Measurements from ENCODE around the gene SNCG.
"Not testable (repeated sequence)": the region's sequence is repeated elsewhere in the genome, so short reads cannot be mapped to it uniquely, and the experiment has no call there.

Gene SNCG

GRCh38 chr10:86958116-86958900 is at the start of gene SNCG:
Gene SNCG, plus strand, starts transcription at chr10:86958599. Its CDS starts 99 bp downstream, at chr10:86958698.
- no peak for DNase-seq (ENCODE audit: low spot score)

- DNase-seq (ENCODE audit: low spot score) = no peak
Observed at GRCh38 chr10:86914734-86915133, 43.7 kb upstream of the SNCG start.

DNA sequence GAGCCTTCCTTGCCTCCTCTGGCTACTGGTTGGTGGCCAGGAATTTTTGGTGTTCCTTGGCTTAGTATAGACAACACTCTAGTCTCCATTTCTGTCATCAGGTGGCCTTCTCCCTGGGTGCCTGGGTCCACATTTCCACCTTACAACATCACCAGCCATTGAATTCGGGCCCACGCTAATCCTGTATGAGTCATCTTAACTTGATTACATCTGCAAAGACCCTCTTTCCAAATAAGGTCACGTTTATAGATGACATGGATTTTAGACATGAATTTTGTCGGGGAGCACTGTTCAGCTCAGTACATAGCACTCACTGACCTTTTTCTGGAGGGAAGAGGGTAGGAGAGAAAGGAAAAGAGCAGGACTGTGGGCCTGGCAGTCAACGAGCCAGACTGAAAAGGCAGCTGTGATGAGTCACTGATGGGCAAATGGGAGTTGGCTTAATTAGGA is 40.4 kb upstream of the SNCG start:
- peak; percentile 42 for DNase-seq (ENCODE audit: low spot score)

DNA sequence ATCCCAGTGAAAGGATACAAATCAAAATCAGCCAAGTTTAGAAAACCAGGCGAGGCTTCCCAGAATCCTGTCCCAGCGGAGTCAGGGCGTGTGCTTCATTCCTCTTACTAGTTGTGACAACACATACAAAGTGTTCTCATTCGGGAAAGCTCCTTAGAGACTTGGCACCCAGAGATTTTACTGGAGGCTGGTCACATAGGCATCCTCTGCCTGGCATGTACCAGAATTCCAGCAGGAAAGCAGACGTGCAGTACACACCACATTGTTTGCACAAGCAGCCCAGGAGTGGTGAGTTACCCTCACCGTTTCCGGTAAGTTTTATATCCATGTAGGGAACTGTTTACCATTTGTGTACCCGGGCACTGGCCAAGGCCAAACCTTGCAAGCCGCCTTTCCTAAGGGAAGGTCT is 35.8 kb upstream of the SNCG start:
- no peak for DNase-seq (ENCODE audit: low spot score)

DNA sequence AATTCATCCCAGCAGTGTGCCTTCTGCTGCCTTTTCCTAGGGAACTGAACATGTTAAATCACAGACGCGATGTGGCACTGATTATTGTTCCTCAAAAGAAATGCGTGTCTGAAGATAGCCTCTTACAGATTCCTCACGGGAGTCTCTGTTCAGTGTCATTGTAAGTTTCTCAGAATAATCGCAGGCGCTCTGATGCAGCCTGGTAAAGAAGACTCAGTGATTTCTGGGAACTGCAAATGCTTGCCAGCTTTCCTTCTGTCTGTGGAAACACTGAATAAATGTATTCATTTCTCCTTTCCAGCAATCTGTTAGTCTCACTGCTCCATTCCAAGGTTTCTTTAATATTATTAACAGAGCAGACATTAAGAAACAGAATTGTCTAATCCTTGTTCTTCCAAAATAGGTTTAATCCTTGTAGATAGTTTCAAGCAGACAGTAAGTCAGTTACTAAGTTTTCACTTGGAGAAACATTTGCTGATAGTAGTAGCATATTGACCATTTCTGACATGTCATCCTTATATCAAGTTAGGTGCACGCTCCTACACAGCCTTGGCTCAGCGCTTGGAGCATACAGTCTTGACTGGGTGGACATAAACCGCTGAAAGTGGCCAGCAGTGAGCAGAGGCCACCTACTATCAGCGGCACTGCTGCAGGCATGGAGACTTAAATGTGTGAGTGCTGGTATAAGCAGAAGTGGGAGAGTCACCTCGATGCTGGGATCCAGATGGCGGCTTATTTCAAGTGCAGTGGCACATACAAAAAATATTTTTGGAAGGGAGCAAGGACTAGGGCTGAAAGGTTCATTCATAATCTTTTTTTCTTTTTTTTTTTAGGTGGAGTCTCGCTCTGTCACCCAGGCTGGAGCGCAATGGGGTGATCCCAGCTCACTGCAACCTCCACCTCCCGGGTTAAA is 28.7 kb upstream of the SNCG start:
- no peak for DNase-seq (ENCODE audit: low spot score)

DNA sequence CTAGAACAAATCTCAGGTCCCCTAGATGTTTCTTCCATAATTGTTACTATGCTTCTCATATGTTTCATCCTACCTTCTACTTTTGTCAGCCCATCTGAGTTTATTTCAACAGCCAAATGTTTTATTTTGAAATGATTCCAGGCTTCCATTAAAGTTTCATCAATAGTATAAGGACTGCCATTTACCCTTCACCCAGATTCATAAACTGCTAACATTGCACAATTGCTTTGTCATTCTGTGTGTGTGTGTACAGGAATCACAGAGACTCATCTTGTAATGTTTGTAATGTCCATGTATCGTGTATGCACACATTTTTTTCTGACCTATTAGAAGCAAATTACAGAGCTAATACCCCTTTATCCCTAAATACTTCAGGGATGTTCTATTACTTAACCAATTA is 26.5 kb upstream of the SNCG start:
- no peak for DNase-seq (ENCODE audit: low spot score)

- no peak for DNase-seq (ENCODE audit: low spot score)
Observed at GRCh38 chr10:86932674-86933073, 25.7 kb upstream of the SNCG start.

GRCh38 chr10:86934162-86934711 is 24.2 kb upstream of the SNCG start:
- DNase-seq (ENCODE audit: low spot score) = not testable (repeated sequence)

GRCh38 chr10:86936661-86937501 is 21.5 kb upstream of the SNCG start:
- DNase-seq (ENCODE audit: low spot score) = no peak

DNA sequence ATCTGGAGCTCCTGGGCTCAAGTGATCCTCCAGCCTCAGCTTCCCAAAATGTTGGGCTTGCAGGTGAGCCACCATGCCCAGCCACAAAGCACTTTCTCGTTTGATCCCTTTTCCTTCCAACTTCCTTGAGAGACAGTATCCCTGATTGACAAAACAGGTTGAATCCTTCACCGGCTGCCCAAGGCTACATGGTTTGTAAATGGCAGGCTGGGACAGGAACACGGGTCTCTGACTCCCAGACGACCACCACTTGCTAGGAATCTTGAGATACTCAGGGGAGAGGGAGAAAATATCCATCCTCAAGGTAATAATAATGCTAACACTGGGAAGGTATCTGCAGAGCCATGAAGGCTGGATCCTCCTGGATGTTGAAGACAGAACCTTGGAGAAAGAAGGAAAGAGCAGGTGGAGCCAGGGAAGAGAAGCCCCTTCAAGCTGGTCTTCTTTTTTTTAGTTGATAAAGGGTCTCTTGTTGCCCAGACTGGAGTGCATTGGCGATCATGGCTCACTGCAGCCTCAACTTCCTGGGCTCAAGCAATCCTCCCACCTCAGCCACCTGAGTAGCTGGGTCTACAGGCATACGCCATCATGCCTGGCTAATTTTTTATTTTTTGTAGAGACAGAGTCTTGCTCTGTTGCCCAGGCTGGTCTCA is 20.8 kb upstream of the SNCG start:
- no peak for DNase-seq (ENCODE audit: low spot score)

DNA sequence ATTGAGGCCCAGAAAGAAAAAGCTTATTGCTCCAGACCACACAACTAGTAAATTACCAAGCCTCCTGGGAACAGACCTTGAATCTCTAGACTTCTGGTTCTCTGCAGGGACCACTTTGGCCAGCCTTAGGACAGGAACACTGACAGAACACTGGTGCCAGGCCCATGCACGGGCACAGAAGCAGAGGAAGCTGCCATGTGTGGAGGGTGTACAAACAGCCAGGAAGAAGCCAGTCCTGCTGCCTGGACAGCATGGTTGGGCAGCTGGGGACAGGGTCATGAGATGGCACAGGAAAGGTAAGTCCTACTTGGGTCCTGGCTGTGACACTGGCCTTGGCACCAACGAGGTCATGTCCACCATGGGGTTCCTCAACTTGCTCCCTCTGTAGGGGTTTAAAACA is 20.1 kb upstream of the SNCG start:
- no peak for DNase-seq (ENCODE audit: low spot score)

DNA sequence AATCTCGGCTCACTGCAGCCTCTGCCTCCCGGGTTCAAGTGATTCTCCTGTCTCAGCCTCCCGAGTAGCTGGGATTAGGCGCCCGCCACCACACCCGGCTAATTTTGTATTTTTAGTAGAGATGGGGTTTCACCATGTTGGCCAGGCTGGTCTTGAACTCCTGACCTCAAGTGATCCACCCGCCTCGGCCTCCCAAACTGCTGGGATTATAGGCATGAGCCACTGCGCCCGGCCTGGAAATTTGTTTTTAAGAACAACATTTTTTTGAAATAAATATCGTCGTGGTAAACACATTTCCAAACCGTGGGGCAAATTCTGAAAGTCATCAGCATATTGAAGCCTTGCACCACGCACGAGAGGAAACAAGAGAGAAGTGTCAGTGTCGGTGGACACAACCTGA is 18.3 kb upstream of the SNCG start:
- not testable (repeated sequence) for DNase-seq (ENCODE audit: low spot score)

GRCh38 chr10:86940677-86941076 is 17.7 kb upstream of the SNCG start:
- DNase-seq (ENCODE audit: low spot score) = no peak

GRCh38 chr10:86941426-86941825 is 17.0 kb upstream of the SNCG start:
- DNase-seq (ENCODE audit: low spot score) = no peak

DNA sequence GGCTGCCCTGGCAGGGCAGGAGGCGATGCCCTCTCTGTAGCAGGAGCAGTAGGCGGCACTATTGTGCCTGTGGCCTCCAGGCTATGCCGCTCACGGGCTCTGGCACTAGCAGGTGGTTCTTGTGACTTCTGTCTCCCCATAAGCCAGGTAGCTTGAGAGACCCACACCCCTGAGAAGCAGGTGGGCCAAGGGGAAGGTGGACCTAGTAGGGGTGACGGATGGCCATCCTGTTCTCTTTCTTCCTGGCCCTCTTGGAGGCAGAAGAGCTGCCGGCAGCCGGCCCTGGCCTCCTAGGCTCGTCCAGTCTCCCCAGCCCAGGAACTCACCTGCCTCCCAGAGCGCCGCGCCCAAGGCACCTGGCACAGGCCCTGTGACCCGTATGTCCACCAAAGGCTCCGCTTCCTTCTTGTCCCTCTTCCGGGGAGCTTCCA is 16.4 kb upstream of the SNCG start:
- no peak for DNase-seq (ENCODE audit: low spot score)

DNA sequence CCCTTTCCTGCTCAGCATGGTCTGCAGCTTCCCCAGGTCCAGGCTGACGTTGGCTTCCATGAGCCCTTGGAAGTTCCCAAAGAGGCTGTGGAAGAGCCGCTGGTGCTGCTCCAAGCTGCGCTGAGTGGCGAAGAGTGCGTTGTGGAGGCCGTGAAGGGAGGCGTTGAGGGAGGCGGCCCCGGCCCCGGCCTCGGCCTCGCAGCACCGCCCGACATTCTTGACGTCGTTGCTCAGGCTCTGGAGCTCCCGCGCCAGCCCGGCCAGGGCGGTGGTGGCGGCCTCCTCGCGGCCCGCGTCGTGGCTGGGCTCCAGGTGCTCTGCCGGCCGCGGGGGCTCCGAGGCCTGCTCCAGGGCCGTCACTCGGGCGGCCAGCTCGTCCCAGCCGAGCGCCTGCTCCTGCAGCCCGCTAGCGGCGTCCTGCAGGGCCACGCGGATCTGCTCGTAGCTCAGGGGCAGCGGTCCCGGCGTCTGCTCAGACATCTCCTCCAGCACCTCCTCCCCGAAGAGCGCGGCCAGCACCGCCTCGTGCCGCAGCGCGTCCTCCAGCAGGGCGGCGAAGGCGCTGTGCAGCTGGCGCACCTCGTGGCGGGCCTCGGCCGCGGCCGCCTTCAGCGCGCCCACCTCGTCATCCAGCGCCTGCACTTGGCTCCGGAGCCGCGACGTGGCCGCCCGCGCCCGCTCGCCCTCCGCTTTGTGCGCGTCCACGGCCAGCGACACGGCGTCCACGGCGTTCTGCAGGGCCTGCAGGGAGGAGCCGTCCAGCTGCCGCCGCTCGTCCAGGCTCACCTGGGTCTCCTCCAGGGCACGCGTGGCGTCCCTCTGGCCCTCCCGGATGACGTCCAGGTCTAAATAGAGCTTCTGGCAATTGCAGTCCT is 15.7 kb upstream of the SNCG start:
- DNase-seq (ENCODE audit: low spot score) = no peak

DNA sequence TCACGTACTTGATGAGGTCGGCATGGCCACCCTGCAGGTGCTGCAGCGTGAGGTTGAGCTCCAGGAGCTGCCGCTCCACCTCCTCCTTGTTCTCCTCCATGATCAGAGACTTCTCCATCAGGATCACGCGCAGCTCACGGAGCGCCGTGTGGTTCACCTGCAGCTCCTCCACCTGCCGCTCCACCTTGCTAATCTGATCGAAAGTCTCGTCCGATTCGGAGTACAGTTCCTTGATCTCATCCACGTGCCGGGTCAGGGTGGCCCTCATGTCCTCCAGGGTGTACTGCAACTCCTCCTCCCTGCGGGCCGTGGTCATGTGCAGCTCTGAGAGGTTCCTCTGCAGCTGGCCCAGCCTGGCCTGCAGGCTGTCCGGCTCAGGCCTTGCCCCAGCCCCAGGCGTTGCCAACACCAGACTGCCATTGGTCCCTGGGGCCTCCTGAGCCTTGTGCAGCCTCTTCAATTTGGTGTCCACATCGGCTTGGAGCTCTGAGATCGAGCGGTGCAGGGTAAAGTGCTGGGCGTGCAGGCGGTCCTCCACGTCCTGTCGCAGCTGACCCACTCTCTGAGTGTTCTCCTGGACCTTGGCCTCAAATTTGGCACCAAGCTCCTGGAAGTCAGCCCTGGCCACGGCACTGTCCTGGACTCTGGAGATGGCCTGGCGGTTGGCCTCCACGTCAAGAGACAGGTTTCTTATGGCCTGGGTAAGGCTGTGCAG is 14.9 kb upstream of the SNCG start:
- DNase-seq (ENCODE audit: low spot score) = no peak

DNA sequence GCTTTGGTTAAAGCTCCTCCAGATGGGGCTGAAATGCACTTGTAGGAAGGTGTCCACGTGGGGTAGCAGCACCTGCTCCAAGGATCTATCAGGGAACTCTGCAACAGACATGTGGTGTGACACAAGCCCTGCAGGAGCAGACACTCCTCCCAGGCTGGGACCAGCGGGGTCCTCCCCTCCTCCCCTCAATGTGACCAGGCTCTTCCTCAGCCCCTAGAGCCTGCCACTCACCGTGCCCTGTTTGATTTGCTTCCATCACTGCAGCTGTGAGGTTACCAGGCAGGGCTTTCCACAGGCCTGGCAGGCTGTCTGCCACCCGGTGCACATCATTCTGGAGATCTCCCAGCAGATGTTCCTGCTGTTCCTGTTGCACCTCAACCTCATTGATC is 14.4 kb upstream of the SNCG start:
- DNase-seq (ENCODE audit: low spot score) = no peak

DNA sequence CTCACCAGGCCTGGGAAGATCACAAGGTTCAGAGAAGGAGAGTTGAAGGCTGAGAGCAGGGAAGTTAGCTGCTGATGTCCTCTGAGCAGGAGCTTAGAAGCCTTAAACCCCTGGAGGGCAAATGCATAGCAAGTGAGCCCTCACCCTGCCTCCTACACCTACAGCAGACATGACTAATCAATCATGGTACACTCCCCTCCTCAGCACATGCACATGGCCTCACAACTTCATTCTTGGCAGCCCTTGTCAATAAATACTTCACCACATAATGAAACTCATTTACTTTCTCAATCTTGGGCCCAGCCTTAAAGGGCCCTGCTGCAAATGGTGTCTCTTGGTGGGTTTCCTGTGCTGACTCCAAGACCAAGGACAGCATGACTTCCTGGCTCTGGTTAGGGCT is 13.9 kb upstream of the SNCG start:
- DNase-seq (ENCODE audit: low spot score) = no peak

DNA sequence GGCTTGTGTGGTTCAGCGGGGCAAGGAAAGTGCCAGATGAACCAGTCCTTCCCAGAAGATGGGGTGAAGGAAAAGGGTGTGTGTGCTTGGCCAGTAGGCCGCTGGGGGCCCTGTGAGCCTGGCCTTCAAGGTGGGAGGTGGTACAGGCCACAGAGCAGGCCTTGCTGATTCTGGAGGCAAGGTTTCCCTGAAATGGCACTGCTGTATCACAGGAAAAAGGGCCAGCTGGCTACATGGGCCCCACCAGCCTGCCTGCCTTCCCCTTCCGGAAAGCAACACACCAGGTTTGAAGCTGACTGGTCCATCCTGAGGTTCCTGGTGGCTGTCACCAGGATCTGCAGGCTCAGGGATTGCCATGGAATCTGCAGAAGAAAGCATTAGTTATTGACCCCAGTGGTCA is 13.5 kb upstream of the SNCG start:
- DNase-seq (ENCODE audit: low spot score) = no peak

Measured in SW480 (cell line).